ENCODE data around the gene GPR179.

Gene GPR179

GRCh38 chr17:38343608-38344419 is at the start of gene GPR179:
GPR179 (minus strand) TSS chr17:38343956; CDS start chr17:38343789, 167 bp downstream.
- in situ Hi-C loops (cut with HindIII; ENCODE audit: low sequenced_read_pairs), result no loop called here

GRCh38 chr17:38379448-38379847 is 35.7 kb upstream of the GPR179 start:
- in situ Hi-C loops (cut with HindIII; ENCODE audit: low sequenced_read_pairs), result no loop called here

- in situ Hi-C loops (cut with HindIII; ENCODE audit: low sequenced_read_pairs), result no loop called here
Measured at GRCh38 chr17:38369124-38369886, 25.5 kb upstream of the GPR179 start.

- in situ Hi-C loops (cut with HindIII; ENCODE audit: low sequenced_read_pairs), result no loop called here
Measured at GRCh38 chr17:38364741-38365140, 21.0 kb upstream of the GPR179 start.

GRCh38 chr17:38363016-38363415 is 19.3 kb upstream of the GPR179 start:
- in situ Hi-C loops (cut with HindIII; ENCODE audit: low sequenced_read_pairs), result no loop called here

GRCh38 chr17:38361694-38362465 is 18.1 kb upstream of the GPR179 start:
- in situ Hi-C loops (cut with HindIII; ENCODE audit: low sequenced_read_pairs), result no loop called here

- in situ Hi-C loops (cut with HindIII; ENCODE audit: low sequenced_read_pairs), result no loop called here
Measured at GRCh38 chr17:38358586-38359513, 15.1 kb upstream of the GPR179 start.

GRCh38 chr17:38357486-38358123 is 13.8 kb upstream of the GPR179 start:
- in situ Hi-C loops (cut with HindIII; ENCODE audit: low sequenced_read_pairs), result no loop called here

- in situ Hi-C loops (cut with HindIII; ENCODE audit: low sequenced_read_pairs), result no loop called here
Measured at GRCh38 chr17:38355251-38355650, 11.5 kb upstream of the GPR179 start.

- in situ Hi-C loops (cut with HindIII; ENCODE audit: low sequenced_read_pairs), result no loop called here
Measured at GRCh38 chr17:38354466-38354865, 10.7 kb upstream of the GPR179 start.

- in situ Hi-C loops (cut with HindIII; ENCODE audit: low sequenced_read_pairs), result no loop called here
Measured at GRCh38 chr17:38353668-38354067, 9.9 kb upstream of the GPR179 start.

- in situ Hi-C loops (cut with HindIII; ENCODE audit: low sequenced_read_pairs), result no loop called here
Measured at GRCh38 chr17:38353086-38353604, 9.4 kb upstream of the GPR179 start.

GRCh38 chr17:38352245-38353085 is 8.7 kb upstream of the GPR179 start:
- in situ Hi-C loops (cut with HindIII; ENCODE audit: low sequenced_read_pairs), result no loop called here

GRCh38 chr17:38351412-38352222 is 7.9 kb upstream of the GPR179 start, which contains the start of gene SOCS7:
SOCS7 (plus strand) TSS chr17:38351844; CDS start chr17:38352053, 209 bp downstream.
- in situ Hi-C loops (cut with HindIII; ENCODE audit: low sequenced_read_pairs), result no loop called here

- in situ Hi-C loops (cut with HindIII; ENCODE audit: low sequenced_read_pairs), result no loop called here
Measured at GRCh38 chr17:38350035-38350434, 6.3 kb upstream of the GPR179 start.

GRCh38 chr17:38349097-38349730 is 5.5 kb upstream of the GPR179 start:
- in situ Hi-C loops (cut with HindIII; ENCODE audit: low sequenced_read_pairs), result no loop called here

- in situ Hi-C loops (cut with HindIII; ENCODE audit: low sequenced_read_pairs), result no loop called here
Measured at GRCh38 chr17:38345743-38346142, 2.0 kb upstream of the GPR179 start.
